AG09319 (cell line): ENCODE data around the gene PHACTR2.
"Not testable (repeated sequence)": the region's sequence is repeated elsewhere in the genome, so short reads cannot be mapped to it uniquely, and the experiment has no call there.

Experiments used
- DNase-seq: peaks from one replicate; pipeline ENCODE4 v3.0.0-alpha.2; 2010; ENCODE audit warnings: low read depth; ENCODE audit errors: extremely low read depth
- CTCF ChIP-seq: IDR thresholded peaks from 2 replicates; pipeline ENCODE4 v1.5.1; 2011; ENCODE audit warnings: low read depth, mild to moderate bottlenecking, inconsistent platforms, low read length, moderate library complexity

The PHACTR2 gene

GRCh38 chr6:143842461-143842901 is 164.7 kb downstream of the PHACTR2 start:
- DNase-seq, result no peak
- no peak for TF ChIP-seq CTCF

- TF ChIP-seq CTCF, result no peak
- peak; percentile 89 for DNase-seq
These were observed 165.3 kb downstream of the PHACTR2 start, which contains the start of gene LTV1 for GRCh38 chr6:143842902-143843676. TSS of gene LTV1 (plus strand) at chr6:143843338. CDS start at chr6:143843478, 140 bp downstream.

- DNase-seq, result no peak
- no peak for TF ChIP-seq CTCF
These were observed 165.9 kb downstream of the PHACTR2 start for GRCh38 chr6:143843677-143843999.

GRCh38 chr6:143844006-143844405 is 166.2 kb downstream of the PHACTR2 start:
- no peak for TF ChIP-seq CTCF
- no peak for DNase-seq

GRCh38 chr6:143845033-143845432 is 167.3 kb downstream of the PHACTR2 start:
- TF ChIP-seq CTCF, result no peak
- no peak for DNase-seq

- DNase-seq, result not testable (repeated sequence)
These were observed 173.9 kb downstream of the PHACTR2 start for GRCh38 chr6:143851706-143852105.

- DNase-seq, result not testable (repeated sequence)
These were observed 177.3 kb downstream of the PHACTR2 start for GRCh38 chr6:143855057-143855456.

- not testable (repeated sequence) for DNase-seq
These were observed 179.0 kb downstream of the PHACTR2 start for GRCh38 chr6:143856762-143857161.

GRCh38 chr6:143857651-143858050 is 179.9 kb downstream of the PHACTR2 start:
- DNase-seq, result no peak
- no peak for TF ChIP-seq CTCF
